Measurements from ENCODE around the gene PAQR9.

DNA sequence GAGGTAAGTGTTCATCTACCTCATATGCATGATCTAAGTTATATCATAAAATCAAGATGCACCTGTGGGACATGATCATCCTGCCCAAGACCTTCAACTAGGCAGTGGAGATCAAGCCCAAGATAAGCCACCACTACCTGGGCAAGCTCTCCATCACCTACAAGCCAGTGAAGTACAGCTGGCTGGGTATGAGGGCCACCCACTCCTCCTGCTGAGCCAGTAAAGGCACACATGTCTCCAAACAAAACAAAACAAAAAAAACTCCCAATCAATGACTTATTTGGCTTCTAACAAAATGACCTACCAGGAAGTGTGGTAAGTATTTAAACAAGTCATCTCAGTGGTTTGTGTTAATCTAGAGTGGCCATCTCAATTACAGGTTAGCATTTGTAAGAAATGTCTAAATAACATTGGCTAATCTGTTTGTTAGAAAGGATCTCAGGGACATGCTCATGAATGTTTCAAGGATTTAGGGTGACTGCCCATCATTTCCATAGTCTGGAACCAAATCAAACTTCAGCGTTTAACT lies 3.1 kb downstream of the PAQR9 start:
- TF ChIP-seq, protein P1, sequence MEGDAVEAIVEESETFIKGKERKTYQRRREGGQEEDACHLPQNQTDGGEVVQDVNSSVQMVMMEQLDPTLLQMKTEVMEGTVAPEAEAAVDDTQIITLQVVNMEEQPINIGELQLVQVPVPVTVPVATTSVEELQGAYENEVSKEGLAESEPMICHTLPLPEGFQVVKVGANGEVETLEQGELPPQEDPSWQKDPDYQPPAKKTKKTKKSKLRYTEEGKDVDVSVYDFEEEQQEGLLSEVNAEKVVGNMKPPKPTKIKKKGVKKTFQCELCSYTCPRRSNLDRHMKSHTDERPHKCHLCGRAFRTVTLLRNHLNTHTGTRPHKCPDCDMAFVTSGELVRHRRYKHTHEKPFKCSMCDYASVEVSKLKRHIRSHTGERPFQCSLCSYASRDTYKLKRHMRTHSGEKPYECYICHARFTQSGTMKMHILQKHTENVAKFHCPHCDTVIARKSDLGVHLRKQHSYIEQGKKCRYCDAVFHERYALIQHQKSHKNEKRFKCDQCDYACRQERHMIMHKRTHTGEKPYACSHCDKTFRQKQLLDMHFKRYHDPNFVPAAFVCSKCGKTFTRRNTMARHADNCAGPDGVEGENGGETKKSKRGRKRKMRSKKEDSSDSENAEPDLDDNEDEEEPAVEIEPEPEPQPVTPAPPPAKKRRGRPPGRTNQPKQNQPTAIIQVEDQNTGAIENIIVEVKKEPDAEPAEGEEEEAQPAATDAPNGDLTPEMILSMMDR (IDR thresholded peaks at IDR 0.05): no peak
- TF ChIP-seq EP300 (IDR thresholded peaks at IDR 0.05): no peak
- TF ChIP-seq POLR2AphosphoS5 (IDR thresholded peaks at IDR 0.05): no peak
- TF ChIP-seq POLR2A (IDR thresholded peaks at IDR 0.05): no peak

Data from stomach (tissue), 4 donors.